Activated naive CD4-positive, alpha-beta T cell (primary cell): ENCODE results near the gene KHDC1L.
"Not testable (repeated sequence)": the region's sequence is repeated elsewhere in the genome, so short reads cannot be mapped to it uniquely, and the experiment has no call there.

Experiments used
- DNase-seq, 4 experiments: peaks; one replicate each; lab custom pipeline; 2025; lab: John Stamatoyannopoulos, UW

KHDC1L gene

GRCh38 chr6:73204252-73204651 lies 21.0 kb downstream of the KHDC1L start:
- no peak for DNase-seq

GRCh38 chr6:73203098-73203497 lies 22.2 kb downstream of the KHDC1L start:
- no peak for DNase-seq

- no peak for DNase-seq
Measured at GRCh38 chr6:73200735-73201134, 24.6 kb downstream of the KHDC1L start.

DNA sequence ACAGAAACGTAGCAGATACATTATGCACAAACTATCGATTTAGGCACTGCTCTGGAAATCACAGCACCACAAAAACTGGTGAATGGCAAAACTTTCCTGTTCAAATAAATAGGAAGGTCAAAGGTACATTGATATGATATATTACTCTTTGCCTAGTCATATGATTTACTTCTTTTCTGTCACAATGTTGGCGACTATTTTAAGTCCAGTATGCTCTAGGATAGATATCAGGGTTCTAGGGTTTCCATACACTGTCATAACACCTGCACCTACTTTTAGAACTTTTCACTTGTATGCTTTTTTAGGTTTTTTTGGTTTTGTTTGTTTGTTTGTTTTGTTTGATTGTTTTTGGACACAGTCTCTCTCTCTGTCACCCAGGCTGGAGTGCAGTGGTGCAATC lies 25.0 kb downstream of the KHDC1L start:
- DNase-seq = no peak

DNA sequence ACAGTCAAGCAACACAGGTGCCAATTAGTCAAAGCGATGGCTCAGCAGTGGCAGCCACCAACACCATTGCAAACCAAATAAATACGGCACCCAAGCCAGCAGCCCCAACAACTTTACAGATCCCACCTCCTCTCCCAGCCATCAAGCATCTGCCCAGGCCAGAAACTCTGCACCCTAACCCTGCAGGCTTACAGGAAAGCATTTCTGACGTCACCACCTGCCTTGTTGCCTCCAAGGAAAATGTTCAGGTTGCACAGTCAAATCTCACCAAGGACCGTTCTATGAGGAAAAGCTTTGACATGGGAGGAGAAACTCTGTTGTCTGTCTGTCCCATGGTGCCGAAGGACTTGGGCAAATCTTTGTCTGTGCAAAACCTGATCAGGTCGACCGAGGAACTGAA lies 30.6 kb downstream of the KHDC1L start:
- DNase-seq = no peak

DNA sequence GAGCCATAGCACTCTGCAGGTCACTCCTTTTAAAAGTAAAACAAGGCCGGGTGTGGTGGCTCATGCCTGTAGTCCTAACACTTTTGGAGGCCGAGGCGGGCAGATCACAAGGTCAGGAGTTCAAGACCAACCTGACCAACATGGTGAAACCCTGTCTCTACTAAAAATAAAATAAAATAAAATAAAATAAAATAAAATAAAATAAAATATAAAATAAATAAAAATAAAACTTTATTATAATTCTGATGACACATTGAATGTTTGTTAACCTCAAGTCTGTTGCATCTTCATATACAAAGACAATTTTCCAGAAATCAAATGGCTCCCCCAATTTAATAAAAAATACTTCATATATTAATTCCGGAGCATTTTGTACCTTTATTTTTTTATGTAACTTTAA lies 32.0 kb downstream of the KHDC1L start:
- not testable (repeated sequence) for DNase-seq

DNA sequence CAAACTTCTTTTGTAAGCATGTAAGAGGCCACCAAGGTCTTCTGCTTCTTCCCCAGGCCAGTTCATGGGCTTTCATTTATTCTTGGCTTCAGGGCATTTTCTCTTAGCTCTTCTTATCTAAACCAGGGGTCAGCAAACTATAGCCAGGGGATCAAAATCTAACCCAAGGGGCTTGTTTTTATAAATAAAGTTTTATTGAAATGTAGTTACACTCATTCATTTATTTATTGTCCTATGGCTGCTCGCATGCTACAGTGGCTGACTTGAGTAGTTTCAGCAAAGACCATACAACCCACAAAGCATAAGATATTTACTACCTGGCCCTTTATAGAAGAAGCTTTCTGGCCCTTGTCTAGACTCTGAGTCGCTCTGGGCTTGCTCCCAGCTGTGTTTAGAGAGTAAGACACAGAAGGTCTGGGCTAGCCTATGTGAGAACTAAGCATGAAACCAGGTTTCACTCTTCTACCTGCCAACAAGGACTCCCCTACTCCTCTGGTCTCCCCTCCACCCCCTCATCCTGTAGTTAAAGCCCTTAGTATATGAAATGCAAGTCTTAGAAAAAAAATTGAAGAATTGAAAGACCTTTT lies 43.2 kb downstream of the KHDC1L start:
- no peak for DNase-seq

GRCh38 chr6:73180763-73181619 lies 44.3 kb downstream of the KHDC1L start:
- DNase-seq = no peak

- DNase-seq = no peak
Measured at GRCh38 chr6:73180076-73180738, 45.1 kb downstream of the KHDC1L start.

DNA sequence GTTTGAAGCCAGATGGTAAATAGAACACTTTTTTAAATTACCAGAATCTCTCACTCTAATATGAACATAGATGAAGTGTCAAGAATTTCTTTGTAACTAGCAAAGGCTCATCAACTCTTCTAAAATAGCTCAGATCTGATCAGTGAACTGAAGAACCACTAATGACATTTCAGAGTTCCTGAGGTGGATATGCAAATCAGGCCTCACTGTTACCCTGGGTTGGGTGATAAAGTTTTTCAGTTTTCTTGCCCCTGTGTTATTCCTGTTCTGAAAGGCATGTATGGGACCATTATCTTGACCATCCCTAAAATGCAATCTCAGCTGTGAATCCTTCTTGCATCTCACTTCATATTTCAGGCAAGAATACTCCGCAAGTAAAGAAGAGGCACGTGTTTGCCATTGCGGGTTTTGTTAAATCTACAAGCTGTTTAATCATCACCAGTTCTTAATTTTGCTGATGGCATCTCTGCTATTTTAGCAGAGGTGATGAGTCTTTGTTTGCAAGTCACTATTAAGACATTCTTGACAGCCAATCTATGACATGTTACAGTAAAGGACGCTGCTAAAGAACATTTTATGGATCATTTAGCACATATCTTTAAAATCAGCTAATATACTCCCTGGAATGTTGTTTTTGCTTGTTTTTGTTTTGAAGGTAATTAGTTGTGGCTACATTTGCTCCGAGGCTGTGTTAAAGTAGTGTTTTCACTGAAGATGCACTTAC lies 47.9 kb downstream of the KHDC1L start:
- no peak for DNase-seq

DNA sequence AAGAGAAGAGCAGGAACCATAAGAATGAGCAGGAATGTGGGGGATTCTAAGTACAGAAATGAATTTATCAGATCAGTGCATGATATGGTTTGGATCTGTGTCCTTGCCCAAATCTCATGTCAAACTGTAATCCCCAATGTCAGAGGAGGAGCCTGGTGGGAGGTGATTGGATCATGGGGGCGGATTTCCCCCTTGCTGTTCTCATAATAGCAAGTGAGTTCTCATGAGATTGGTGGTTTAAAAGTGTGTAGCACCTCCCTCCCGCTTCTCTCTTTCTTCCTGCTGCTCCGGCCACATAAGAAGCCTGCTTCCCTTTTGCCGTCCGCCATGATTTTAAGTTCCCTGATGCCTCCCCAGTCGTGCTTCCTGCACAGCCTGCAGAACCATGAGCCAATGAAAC lies 49.2 kb downstream of the KHDC1L start:
- no peak for DNase-seq

- DNase-seq = no peak
Measured at GRCh38 chr6:73174646-73175045, 50.6 kb downstream of the KHDC1L start.
